ENCODE data around the gene FADS3.
"Not testable (repeated sequence)": the region's sequence is repeated elsewhere in the genome, so short reads cannot be mapped to it uniquely, and the experiment has no call there.

Gene FADS3

GRCh38 chr11:61897387-61898246 is 6.3 kb upstream of the FADS3 start:
- DNase-seq (ENCODE audit: low spot score) = peak; percentile 59

GRCh38 chr11:61896665-61897386 is 5.5 kb upstream of the FADS3 start:
- DNase-seq (ENCODE audit: low spot score) = no peak

DNA sequence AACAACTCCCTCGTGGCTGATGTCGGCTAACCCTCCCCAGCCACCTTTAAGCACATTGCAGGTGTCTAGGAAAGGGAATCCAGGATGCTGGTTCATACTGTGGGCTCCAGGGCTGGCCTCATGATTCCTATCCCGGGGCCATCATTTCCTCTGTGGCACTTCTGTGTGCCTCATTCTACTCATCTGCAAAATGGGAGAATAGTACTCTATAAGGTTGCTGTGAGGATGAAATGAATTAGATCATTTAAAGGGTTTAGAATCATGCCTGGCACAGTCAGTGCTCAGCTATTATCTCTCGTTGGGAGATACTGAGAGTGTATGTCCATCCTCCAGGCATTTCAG is 4.3 kb upstream of the FADS3 start:
- no peak for DNase-seq (ENCODE audit: low spot score)

- no peak for DNase-seq (ENCODE audit: low spot score)
These were observed 3.8 kb upstream of the FADS3 start for GRCh38 chr11:61895046-61895717.

GRCh38 chr11:61893981-61894380 is 2.6 kb upstream of the FADS3 start:
- DNase-seq (ENCODE audit: low spot score) = no peak

DNA sequence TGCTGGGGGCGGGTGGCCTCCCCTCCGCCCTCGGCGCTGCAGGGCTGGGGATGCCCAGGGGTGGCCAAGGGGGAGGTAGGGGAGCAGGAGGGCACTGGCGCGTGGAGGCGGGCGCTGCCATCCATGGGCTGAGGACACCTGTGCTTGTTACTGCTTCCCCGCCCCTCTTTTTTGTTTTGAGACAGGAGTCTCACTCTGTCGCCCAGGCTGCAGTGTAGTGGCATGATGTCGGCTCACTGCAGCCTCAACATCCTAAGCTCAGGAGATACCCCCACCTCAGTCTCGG is 683 bp upstream of the FADS3 start:
- DNase-seq (ENCODE audit: low spot score) = no peak

DNA sequence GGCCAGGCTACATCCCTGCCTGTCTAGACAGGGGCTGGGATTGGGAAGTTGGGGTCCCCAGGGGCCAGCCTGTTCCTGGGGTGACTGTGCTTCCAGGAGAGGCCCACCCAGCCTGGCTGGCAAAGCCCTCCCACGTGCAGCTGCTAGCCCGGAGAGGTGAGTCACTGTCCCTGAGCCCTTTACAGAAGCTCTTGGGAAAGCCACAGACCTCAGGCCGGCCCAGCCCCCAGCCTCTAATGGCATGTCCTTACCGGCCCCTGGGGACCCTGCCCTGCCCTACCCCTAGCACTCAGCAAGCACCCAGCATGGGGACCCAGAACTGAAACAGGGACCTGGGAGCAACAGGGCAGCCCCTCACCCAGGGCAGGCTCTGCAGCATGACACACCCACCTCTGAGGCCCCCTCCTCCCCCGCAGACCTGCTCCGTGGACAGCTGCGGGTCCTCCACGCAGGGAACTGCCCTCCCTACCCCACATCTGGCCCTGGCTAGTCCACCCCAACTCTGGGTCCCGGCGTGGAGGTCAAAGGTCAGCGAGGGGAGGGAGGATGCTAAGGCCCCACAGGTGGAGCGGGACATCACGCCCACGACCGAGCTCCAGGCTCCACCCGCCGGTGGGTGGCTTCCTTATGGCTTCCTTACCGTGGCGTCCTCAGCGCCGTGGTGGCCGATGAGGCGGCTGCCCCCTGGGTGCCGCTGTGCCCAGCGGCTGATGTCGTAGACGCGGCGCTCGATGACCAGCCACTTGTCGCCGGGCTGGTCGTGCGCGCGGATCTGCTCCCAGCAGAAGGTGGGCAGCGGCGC is 615 bp downstream of the FADS3 start:
- DNase-seq (ENCODE audit: low spot score) = peak; percentile 87

DNA sequence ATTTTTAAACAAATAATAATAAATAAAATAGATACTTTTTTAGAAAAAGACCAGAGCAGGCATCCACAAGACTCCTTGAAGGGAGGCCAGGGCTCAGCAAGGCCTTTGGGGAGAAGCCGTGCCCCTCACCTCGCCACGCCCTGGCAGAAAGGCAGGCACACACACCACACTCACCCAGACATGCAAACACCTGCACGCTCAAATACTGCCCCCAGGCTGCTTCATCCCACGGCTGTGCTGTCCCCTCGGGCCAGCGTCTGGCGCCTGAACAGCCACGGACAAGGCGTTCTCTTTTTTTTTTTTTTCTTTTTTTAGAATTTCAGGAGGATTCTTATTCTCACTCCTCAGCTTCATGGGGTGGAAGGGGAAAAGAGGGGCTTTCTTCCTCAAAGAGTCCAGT is 1.5 kb downstream of the FADS3 start:
- DNase-seq (ENCODE audit: low spot score) = no peak

DNA sequence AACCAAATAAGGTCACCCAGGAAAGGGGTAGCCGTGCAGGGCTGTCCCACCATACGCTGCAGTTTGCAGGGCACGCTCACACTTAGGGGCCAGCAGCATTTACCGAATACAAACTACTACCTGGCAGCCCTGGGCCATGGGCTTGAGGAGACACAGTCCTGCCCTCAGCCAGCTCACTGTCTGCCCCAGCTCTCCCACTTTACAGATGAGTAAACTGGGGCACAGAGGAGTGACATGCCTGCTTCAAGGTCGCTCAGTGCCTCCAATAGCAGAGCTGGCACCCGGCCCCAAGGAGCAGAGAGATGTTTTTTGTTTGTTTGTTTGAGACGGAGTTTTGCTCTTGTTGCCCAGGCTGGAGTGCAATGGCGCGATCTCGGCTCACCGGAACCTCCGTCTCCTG is 2.8 kb downstream of the FADS3 start:
- no peak for DNase-seq (ENCODE audit: low spot score)

DNA sequence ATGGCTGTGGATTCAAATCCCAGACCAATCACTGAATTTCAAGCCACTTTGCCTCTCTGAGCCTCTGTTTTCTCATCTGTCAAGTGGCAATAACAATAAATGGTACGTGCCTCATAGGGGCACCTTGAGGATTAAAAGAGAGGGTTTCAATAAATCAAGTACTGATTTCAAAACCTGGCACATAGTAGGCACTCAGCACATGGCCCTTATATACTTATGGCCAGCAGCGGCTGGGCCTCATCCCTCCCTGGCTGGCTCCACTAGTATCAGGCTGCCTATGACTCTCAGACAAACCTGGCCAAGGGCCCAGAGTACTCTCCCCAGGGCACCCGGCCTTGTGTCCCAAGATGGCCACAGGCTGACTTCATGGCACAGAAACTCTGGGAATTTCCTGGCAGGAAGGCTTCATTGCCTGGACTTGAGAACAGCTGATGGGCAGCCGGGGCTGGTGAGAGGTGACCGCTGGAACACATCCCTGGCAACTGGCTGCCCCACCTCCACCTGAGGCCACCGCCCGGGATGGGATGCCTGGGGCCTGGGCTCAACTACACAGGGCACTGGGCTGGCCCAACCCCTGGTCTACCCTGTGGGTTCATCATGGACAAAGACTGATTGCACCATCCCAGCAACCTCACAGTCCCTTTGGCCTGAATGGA is 3.4 kb downstream of the FADS3 start:
- no peak for DNase-seq (ENCODE audit: low spot score)

DNA sequence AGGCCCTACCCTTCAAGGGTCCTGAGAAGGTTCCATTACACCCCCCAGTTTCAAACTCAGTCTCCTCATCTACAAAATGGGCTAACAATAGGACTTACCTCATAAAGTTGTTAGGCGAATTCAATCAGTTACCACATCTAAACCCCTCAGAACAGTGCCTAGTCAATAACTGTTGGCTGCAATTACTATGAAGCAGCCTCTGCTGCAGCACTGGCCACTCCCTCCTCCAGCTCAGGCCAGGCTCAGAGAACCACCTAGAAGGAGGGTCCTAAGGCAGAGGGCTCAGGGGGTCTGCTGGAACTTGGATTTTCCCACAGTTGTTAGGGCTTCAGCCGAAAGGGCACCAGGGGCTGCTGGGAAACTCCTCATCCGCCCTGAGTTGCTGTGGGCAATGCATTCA is 4.7 kb downstream of the FADS3 start:
- no peak for DNase-seq (ENCODE audit: low spot score)

GRCh38 chr11:61885784-61886580 is 5.4 kb downstream of the FADS3 start:
- DNase-seq (ENCODE audit: low spot score) = no peak

GRCh38 chr11:61885166-61885778 is 6.1 kb downstream of the FADS3 start:
- DNase-seq (ENCODE audit: low spot score) = no peak

DNA sequence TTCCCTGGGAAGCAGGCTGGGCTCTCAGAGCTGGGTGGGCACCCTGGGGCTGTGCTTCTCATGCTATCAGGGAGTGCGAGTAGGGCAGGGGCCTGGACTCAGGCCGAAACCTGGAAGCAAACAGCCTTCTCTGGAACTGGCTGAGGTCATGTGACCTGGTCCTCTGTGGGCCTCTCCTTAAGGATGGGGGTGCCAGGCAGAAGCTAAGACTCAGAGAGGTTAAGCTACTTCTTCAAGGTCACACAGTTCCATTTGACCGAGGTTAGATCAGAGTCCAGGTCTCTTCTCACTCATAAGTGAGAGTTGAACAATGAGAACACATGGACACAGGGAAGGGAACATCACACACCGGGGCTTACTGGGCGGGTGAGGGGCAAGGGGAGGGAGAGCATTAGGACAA is 7.4 kb downstream of the FADS3 start:
- DNase-seq (ENCODE audit: low spot score) = no peak

GRCh38 chr11:61883327-61883726 is 8.0 kb downstream of the FADS3 start:
- DNase-seq (ENCODE audit: low spot score) = no peak

- DNase-seq (ENCODE audit: low spot score) = no peak
These were observed 8.5 kb downstream of the FADS3 start for GRCh38 chr11:61882879-61883278.

GRCh38 chr11:61882267-61882666 is 9.1 kb downstream of the FADS3 start:
- not testable (repeated sequence) for DNase-seq (ENCODE audit: low spot score)

- no peak for DNase-seq (ENCODE audit: low spot score)
These were observed 9.9 kb downstream of the FADS3 start for GRCh38 chr11:61881397-61881796.

DNA sequence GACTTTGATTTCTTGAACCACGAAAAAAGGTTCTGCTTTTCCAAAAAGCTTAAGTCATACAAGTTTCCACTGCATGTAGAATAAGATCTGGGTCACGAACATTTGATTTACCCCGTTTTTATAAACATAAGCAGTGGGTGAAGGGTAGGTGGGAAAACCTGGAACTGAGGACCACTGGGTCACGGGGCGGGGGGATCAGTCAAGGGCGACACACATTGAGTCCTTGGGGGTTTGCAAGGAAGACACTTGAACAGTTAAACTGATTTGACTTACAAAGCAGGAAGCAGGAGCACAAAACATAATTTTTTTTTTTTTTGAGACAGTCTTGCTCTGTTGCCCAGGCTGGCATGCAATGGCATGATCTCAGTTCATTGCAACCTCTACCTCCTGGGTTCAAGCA is 10.9 kb downstream of the FADS3 start:
- DNase-seq (ENCODE audit: low spot score) = no peak

DNA sequence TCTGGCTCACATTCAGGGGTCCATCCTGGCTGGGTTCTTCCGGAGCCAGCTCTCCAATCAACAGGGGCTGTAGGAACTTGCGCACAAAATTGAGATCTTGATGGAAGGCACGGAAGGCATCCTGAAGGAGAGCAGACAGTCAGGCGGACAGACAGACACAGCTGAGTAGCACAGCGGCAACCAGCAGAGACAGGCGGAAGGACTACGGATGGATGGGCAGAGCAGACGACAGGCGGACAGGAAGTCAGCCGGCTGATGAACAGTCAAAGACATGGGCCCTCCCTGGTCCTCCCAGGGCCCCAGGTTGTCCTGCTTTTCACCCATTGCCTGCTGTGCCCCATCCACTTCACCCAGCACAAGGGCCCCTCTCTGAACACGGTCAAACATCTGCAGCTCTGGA is 11.3 kb downstream of the FADS3 start:
- no peak for DNase-seq (ENCODE audit: low spot score)

GRCh38 chr11:61879152-61879551 is 12.2 kb downstream of the FADS3 start:
- no peak for DNase-seq (ENCODE audit: low spot score)

All from SW480 (cell line).